IMR-90 (cell line): ENCODE measurements around the gene NEK11. TPM values are rescaled to one million over a fixed set of nuclear protein-coding genes. Genes with fewer than 3 reads are reported as not detected.

ENCODE experiments used
- ATAC-seq: fragments of 200-7000 bp; cut with Tn5 transposase; 2 replicates; pipeline ENCODE4 v1.9.1; 2020; ENCODE audit warnings: low read depth, mild to moderate bottlenecking, moderate library complexity
- BruUV-seq: library from RNA; stranded (reverse); fragments of 400-500 nt; replicated peaks from 2 replicates; lab custom pipeline; 2021; lab: Mats Ljungman, UMichigan
- CTCF ChIA-PET: fragments of 300-600 bp; formaldehyde crosslinking; extraction: SDS; loops from one replicate; lab custom pipeline; 2021; ENCODE audit warnings: antibody characterized with exemption; lab: Yijun Ruan, JAX
- POLR2A ChIA-PET: fragments of 300-600 bp; sonication (Branson Sonifier 250); formaldehyde crosslinking; loops from one replicate; lab custom pipeline; 2022; ENCODE audit warnings: antibody characterized with exemption; ENCODE audit not compliant: unreplicated experiment; lab: Charles Lee
- DNase-seq: peaks from one replicate; pipeline ENCODE4 v3.0.0; 2013
- H2AFZ ChIP-seq: replicated peaks from 2 replicates; pipeline ENCODE3; 2013; ENCODE audit warnings: low read length, mild to moderate bottlenecking; ENCODE audit not compliant: poor library complexity
- H2AK5ac ChIP-seq: 2 replicates; pipeline ENCODE4 v1.6.1; 2013; ENCODE audit warnings: low read depth, low read length, inconsistent platforms
- H2AK9ac ChIP-seq: replicated peaks from 2 replicates; pipeline ENCODE3; 2013; ENCODE audit warnings: mild to moderate bottlenecking, low read depth, low read length, moderate library complexity; ENCODE audit not compliant: poor library complexity
- H2BK120ac ChIP-seq: 2 replicates; pipeline ENCODE4 v1.6.1; 2013; ENCODE audit warnings: low read depth, low read length, inconsistent platforms
- H2BK15ac ChIP-seq: 3 replicates; pipeline ENCODE4 v1.6.1; 2013; ENCODE audit warnings: low read depth, low read length, inconsistent platforms
- H2BK20ac ChIP-seq: 2 replicates; pipeline ENCODE4 v1.6.1; 2013; ENCODE audit warnings: low read depth, mild to moderate bottlenecking, inconsistent platforms, low read length, moderate library complexity
- H2BK5ac ChIP-seq: 2 replicates; pipeline ENCODE4 v1.6.1; 2013; ENCODE audit warnings: mild to moderate bottlenecking, low read depth, low read length, inconsistent platforms; ENCODE audit not compliant: poor library complexity, severe bottlenecking
- H3K14ac ChIP-seq: replicated peaks from 2 replicates; pipeline ENCODE4 v1.6.1; 2013; ENCODE audit warnings: low read depth, low read length, inconsistent platforms
- H3K18ac ChIP-seq: 2 replicates; pipeline ENCODE4 v1.6.1; 2013; ENCODE audit warnings: low read depth, low read length, control low read depth
- H3K23ac ChIP-seq: 2 replicates; pipeline ENCODE4 v1.6.1; 2013; ENCODE audit warnings: low read depth, low read length, inconsistent platforms
- H3K27ac ChIP-seq: 2 replicates; pipeline ENCODE4 v1.5.1; 2013; ENCODE audit warnings: mild to moderate bottlenecking, control low read depth, low read length; ENCODE audit not compliant: insufficient read depth
- H3K27me3 ChIP-seq: 2 replicates; pipeline ENCODE4 v1.6.1; 2013; ENCODE audit warnings: low read length; ENCODE audit not compliant: control insufficient read depth, insufficient read depth
- H3K36me3 ChIP-seq: 2 replicates; pipeline ENCODE4 v1.6.1; 2013; ENCODE audit warnings: low read length, mixed read lengths; ENCODE audit not compliant: control insufficient read depth, insufficient read depth
- H3K4ac ChIP-seq: 2 replicates; pipeline ENCODE4 v1.6.1; 2013; ENCODE audit warnings: low read depth, low read length, inconsistent platforms
- H3K4me1 ChIP-seq: 2 replicates; pipeline ENCODE4 v1.6.1; 2013; ENCODE audit warnings: low read length, mixed read lengths; ENCODE audit not compliant: control insufficient read depth, insufficient read depth
- H3K4me2 ChIP-seq: 2 replicates; pipeline ENCODE4 v1.6.1; 2013; ENCODE audit warnings: low read depth, mild to moderate bottlenecking, control low read depth, low read length, moderate library complexity
- H3K4me3 ChIP-seq: 2 replicates; pipeline ENCODE4 v1.5.1; 2013; ENCODE audit warnings: low read depth, mild to moderate bottlenecking, control low read depth, low read length, moderate library complexity; ENCODE audit not compliant: insufficient read depth
- H3K56ac ChIP-seq: 2 replicates; pipeline ENCODE4 v1.6.1; 2013; ENCODE audit warnings: low read length, inconsistent platforms; ENCODE audit not compliant: insufficient read depth; ENCODE audit errors: extremely low read depth
- H3K79me1 ChIP-seq, 2 experiments: 2 replicates each; pipeline ENCODE4 v1.6.1; 2013; ENCODE audit warnings: low read length in 2 of 2, inconsistent platforms in 1 of 2, low read depth in 1 of 2
- H3K9ac ChIP-seq: 2 replicates; pipeline ENCODE4 v1.6.1; 2013; ENCODE audit warnings: low read depth, low read length, control low read depth
- H3K9me1 ChIP-seq: 2 replicates; pipeline ENCODE4 v1.6.1; 2013; ENCODE audit warnings: low read length, inconsistent platforms; ENCODE audit not compliant: insufficient read depth
- H3K9me3 ChIP-seq: 2 replicates; pipeline ENCODE4 v1.6.1; 2013; ENCODE audit warnings: low read length; ENCODE audit not compliant: control insufficient read depth, insufficient read depth
- H4K20me1 ChIP-seq: 2 replicates; pipeline ENCODE4 v1.6.1; 2013; ENCODE audit warnings: low read length, inconsistent platforms; ENCODE audit not compliant: insufficient read depth
- H4K5ac ChIP-seq: 2 replicates; pipeline ENCODE4 v1.6.1; 2013; ENCODE audit warnings: mild to moderate bottlenecking, low read depth, low read length, control low read depth
- H4K8ac ChIP-seq, 2 experiments: 2 replicates each; pipeline ENCODE4 v1.6.1; 2013; ENCODE audit warnings: low read depth in 2 of 2, low read length in 2 of 2, control low read depth in 1 of 2, inconsistent platforms in 1 of 2
- H4K91ac ChIP-seq: 2 replicates; pipeline ENCODE4 v1.6.1; 2013; ENCODE audit warnings: low read depth, low read length, inconsistent platforms; ENCODE audit not compliant: insufficient read depth
- BHLHE40 ChIP-seq: fragments of 150-350 bp; IDR thresholded peaks from 2 replicates; pipeline ENCODE4 v1.6.1; 2016; ENCODE audit warnings: mild to moderate bottlenecking, low read depth, low read length
- CEBPB ChIP-seq: IDR thresholded peaks from 2 replicates; pipeline ENCODE4 v1.6.1; 2012; ENCODE audit warnings: low read depth, low read length, improper control_type of control experiment
- CHD1 ChIP-seq: IDR thresholded peaks from 2 replicates; pipeline ENCODE4 v1.6.1; 2012; ENCODE audit warnings: low read depth, low read length, improper control_type of control experiment
- MAFK ChIP-seq: IDR thresholded peaks from 2 replicates; pipeline ENCODE4 v1.6.1; 2012; ENCODE audit warnings: low read depth, low read length, improper control_type of control experiment
- MAZ ChIP-seq: IDR thresholded peaks from 2 replicates; pipeline ENCODE4 v1.6.1; 2012; ENCODE audit warnings: low read depth, mild to moderate bottlenecking, low read length, improper control_type of control experiment, moderate library complexity, borderline replicate concordance
- MXI1 ChIP-seq: IDR thresholded peaks from 2 replicates; pipeline ENCODE4 v1.6.1; 2012; ENCODE audit warnings: low read depth, mild to moderate bottlenecking, low read length, moderate library complexity, borderline replicate concordance
- RCOR1 ChIP-seq: IDR thresholded peaks from 2 replicates; pipeline ENCODE4 v1.6.1; 2012; ENCODE audit warnings: mild to moderate bottlenecking, low read length, improper control_type of control experiment; ENCODE audit not compliant: insufficient replicate concordance
- RFX5 ChIP-seq: IDR thresholded peaks from 2 replicates; pipeline ENCODE4 v1.8.0; 2012; ENCODE audit warnings: low read depth, mild to moderate bottlenecking, low read length, moderate library complexity
- SMC3 ChIP-seq: fragments of 150-350 bp; IDR thresholded peaks from 2 replicates; pipeline ENCODE4 v1.6.1; 2016; ENCODE audit warnings: low read depth, mild to moderate bottlenecking, antibody characterized with exemption, low read length, moderate library complexity
- WGBS, 2 experiments: methylation state at CpG; one replicate each; pipeline versions ENCODE4 v1.1.5 to v1.1.7; 2013; ENCODE audit warnings: missing lambda C conversion rate in 2 of 2; ENCODE audit not compliant: insufficient read length in 1 of 2; ENCODE audit errors: extremely low coverage in 2 of 2; 5-methylcytosine and 5-hydroxymethylcytosine counted together
- dilution Hi-C: fragments of 300-500 bp; cut with HindIII; formaldehyde crosslinking; loops from one replicate; pipeline ENCODE4 v1.14.3; 2018; ENCODE audit warnings: low sequenced_read_pairs; ENCODE audit not compliant: unreplicated experiment
- in situ Hi-C: fragments of 300-500 bp; cut with MboI; formaldehyde crosslinking; loops from 3 replicates; pipeline ENCODE4 v1.14.3; 2019; ENCODE audit warnings: low sequenced_read_pairs, inconsistent platforms, mixed read lengths
- intact Hi-C: fragments of 100-400 bp; cut with micrococcal nuclease; formaldehyde crosslinking; loops from 2 replicates; pipeline ENCODE4 v1.10.0; 2022
- polyA plus RNA-seq, 3 experiments: library from polyadenylated mRNA; depleted of rRNA; stranded (reverse); fragments of >200 nt; gene quantifications; 2 replicates each; pipeline ENCODE4 v1.2.3, GENCODE V29; 2012; ENCODE audit warnings: low replicate concordance in 1 of 3
- total RNA-seq: library from RNA; depleted of rRNA; stranded (reverse); fragments of >200 nt; gene quantifications from 2 replicates; pipeline ENCODE4 v1.2.3, GENCODE V29; 2012
- TF ChIP-seq, protein P1 (sequence below): fragments of 150-350 bp; IDR thresholded peaks from 2 replicates; pipeline ENCODE4 v1.6.1; 2017; ENCODE audit warnings: mild to moderate bottlenecking, antibody characterized with exemption, low read length, low read depth
- TF ChIP-seq, protein P2 (sequence below): conservative IDR thresholded peaks from 2 replicates; pipeline ENCODE4 v1.5.1; 2012; ENCODE audit warnings: mild to moderate bottlenecking, low read depth, low read length, improper control_type of control experiment
- TF ChIP-seq, protein P3 (sequence below): fragments of 150-350 bp; IDR thresholded peaks from 2 replicates; pipeline ENCODE4 v1.6.1; 2016; ENCODE audit warnings: low read depth, mild to moderate bottlenecking, low read length, moderate library complexity, borderline replicate concordance

Gene NEK11
- total and polyA plus RNA-seq, 2 of the 4 experiments (the other 2 are of a cell fraction), result 1.1 to 1.6 TPM

DNA sequence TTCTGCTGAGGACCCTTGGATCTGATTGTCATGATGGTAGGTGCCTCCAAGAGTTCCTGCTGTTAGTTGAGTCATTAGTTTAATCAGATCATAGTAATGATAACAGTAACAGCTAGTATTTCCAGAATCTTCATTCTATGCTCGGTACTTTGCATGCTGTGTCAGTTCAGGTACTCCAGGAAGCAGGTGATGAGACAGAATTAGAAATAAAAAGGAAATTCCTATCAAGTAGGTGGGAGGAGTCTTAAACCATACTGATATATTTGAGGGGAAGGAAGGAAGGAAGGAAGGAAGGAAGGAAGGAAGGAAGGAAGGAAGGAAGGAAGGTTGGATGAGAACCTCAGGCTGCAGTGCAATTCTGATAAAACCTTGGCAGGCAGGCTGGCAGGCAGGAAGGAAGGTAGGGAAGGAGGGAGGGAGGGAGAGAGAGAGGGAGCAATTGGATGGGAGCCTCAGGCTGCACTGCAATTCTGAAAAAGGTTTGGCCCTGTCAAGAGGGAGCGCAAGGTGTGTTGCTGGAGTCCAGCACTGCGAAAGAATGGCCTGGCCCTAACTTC, 206.1 kb downstream of the NEK11 start:
- H2AFZ ChIP-seq, result no peak overlapping the region
- no peak overlapping the region for H3K9ac ChIP-seq
- H3K4me1 ChIP-seq, result no peaks in the 10 kb centered on the region
- no peak overlapping the region for H2AK9ac ChIP-seq
- H3K18ac ChIP-seq, result no peak overlapping the region
- H3K27ac ChIP-seq, result no peak overlapping the region
- H3K23ac ChIP-seq, result no peak overlapping the region
- no peak overlapping the region for H3K4me2 ChIP-seq
- no peak overlapping the region for H3K56ac ChIP-seq
- H2BK120ac ChIP-seq, result no peak overlapping the region
- no peak overlapping the region for H3K4ac ChIP-seq
- H4K91ac ChIP-seq, result no peak overlapping the region
- BruUV-seq, result no TSS peak
- no peaks in the 10 kb centered on the region for H3K36me3 ChIP-seq
- CTCF ChIA-PET, result no interaction called here
- in situ Hi-C loops (no loop called here), dilution Hi-C loops (no loop called here), intact Hi-C loops (no loop called here)
- no peak overlapping the region for H4K5ac ChIP-seq
- H2BK20ac ChIP-seq, result no peak overlapping the region
- TF ChIP-seq BHLHE40 (no peak), MXI1 (no peak), MAFK (no peak), CEBPB (no peak), RCOR1 (no peak), RFX5 (no peak), SMC3 (no peak), CHD1 (no peak), MAZ (no peak)
- TF ChIP-seq, protein P1, sequence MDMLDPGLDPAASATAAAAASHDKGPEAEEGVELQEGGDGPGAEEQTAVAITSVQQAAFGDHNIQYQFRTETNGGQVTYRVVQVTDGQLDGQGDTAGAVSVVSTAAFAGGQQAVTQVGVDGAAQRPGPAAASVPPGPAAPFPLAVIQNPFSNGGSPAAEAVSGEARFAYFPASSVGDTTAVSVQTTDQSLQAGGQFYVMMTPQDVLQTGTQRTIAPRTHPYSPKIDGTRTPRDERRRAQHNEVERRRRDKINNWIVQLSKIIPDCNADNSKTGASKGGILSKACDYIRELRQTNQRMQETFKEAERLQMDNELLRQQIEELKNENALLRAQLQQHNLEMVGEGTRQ, result no peak
- TF ChIP-seq, protein P2, sequence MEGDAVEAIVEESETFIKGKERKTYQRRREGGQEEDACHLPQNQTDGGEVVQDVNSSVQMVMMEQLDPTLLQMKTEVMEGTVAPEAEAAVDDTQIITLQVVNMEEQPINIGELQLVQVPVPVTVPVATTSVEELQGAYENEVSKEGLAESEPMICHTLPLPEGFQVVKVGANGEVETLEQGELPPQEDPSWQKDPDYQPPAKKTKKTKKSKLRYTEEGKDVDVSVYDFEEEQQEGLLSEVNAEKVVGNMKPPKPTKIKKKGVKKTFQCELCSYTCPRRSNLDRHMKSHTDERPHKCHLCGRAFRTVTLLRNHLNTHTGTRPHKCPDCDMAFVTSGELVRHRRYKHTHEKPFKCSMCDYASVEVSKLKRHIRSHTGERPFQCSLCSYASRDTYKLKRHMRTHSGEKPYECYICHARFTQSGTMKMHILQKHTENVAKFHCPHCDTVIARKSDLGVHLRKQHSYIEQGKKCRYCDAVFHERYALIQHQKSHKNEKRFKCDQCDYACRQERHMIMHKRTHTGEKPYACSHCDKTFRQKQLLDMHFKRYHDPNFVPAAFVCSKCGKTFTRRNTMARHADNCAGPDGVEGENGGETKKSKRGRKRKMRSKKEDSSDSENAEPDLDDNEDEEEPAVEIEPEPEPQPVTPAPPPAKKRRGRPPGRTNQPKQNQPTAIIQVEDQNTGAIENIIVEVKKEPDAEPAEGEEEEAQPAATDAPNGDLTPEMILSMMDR, result no peak
- TF ChIP-seq, protein P3, sequence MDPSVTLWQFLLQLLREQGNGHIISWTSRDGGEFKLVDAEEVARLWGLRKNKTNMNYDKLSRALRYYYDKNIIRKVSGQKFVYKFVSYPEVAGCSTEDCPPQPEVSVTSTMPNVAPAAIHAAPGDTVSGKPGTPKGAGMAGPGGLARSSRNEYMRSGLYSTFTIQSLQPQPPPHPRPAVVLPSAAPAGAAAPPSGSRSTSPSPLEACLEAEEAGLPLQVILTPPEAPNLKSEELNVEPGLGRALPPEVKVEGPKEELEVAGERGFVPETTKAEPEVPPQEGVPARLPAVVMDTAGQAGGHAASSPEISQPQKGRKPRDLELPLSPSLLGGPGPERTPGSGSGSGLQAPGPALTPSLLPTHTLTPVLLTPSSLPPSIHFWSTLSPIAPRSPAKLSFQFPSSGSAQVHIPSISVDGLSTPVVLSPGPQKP, result no peak
- H3K9me1 ChIP-seq, result no peaks in the 10 kb centered on the region
- DNase-seq, result no peak
- 100% methylated on average over 1 of the region's 3 CpGs; no CpG with 5 or more reads in 1 of the 2 experiments for WGBS, 2 experiments
- ATAC-seq, result no peak
- H3K14ac ChIP-seq, result no peak overlapping the region
- H2BK15ac ChIP-seq, result no peak overlapping the region
- no peaks in the 10 kb centered on the region for H3K27me3 ChIP-seq
- no peaks in the 10 kb centered on the region for H4K20me1 ChIP-seq
- H2AK5ac ChIP-seq, result no peak overlapping the region
- no peak overlapping the region for H2BK5ac ChIP-seq
- POLR2A ChIA-PET, result no interaction called here
- H3K4me3 ChIP-seq, result no peak overlapping the region
- H4K8ac ChIP-seq, result no peak overlapping the region
- no peaks in the 10 kb centered on the region for H3K79me1 ChIP-seq
- no peaks in the 10 kb centered on the region for H3K9me3 ChIP-seq
